SK-N-SH treated with all-trans-retinoic acid at 6 μM for 48 hours (cell line): ENCODE measurements around the gene RHBDL3.

Experiments
- ATAC-seq: fragments of 200-7000 bp; cut with Tn5 transposase; 3 replicates; pipeline ENCODE4 v1.9.1; 2020; ENCODE audit warnings: mild to moderate bottlenecking, moderate library complexity
- ARNTL ChIP-seq: fragments of 450-650 bp; formaldehyde crosslinking; IDR thresholded peaks from 2 replicates; pipeline ENCODE4 v1.5.0; 2020; ENCODE audit warnings: low read depth, mild to moderate bottlenecking, moderate library complexity, borderline replicate concordance
- BACH2 ChIP-seq: fragments of 250-450 bp; sonication (Bioruptor Pico); IDR thresholded peaks from 2 replicates; pipeline ENCODE4 v1.9.0; 2021; ENCODE audit warnings: mild to moderate bottlenecking, borderline replicate concordance
- CREB5 ChIP-seq: fragments of 250-450 bp; sonication (Bioruptor Pico); IDR thresholded peaks from 2 replicates; pipeline ENCODE4 v1.5.1; 2020; ENCODE audit warnings: low read depth, mild to moderate bottlenecking, moderate library complexity
- CSDC2 ChIP-seq: fragments of 250-450 bp; sonication (Bioruptor Pico); IDR thresholded peaks from 2 replicates; pipeline ENCODE4 v1.5.0; 2020; ENCODE audit warnings: mild to moderate bottlenecking, moderate library complexity
- ESRRG ChIP-seq: fragments of 250-450 bp; sonication (Bioruptor Pico); IDR thresholded peaks from 2 replicates; pipeline ENCODE4 v1.6.1; 2021; ENCODE audit warnings: mild to moderate bottlenecking
- GLIS3 ChIP-seq: fragments of 250-450 bp; sonication (Bioruptor Pico); IDR thresholded peaks from 2 replicates; pipeline ENCODE4 v1.5.0; 2020; ENCODE audit warnings: mild to moderate bottlenecking, moderate library complexity
- ISL1 ChIP-seq: fragments of 250-450 bp; sonication (Bioruptor Pico); IDR thresholded peaks from 2 replicates; pipeline ENCODE4 v2.1.2; 2022; ENCODE audit warnings: mild to moderate bottlenecking, moderate library complexity
- OSR1 ChIP-seq: fragments of 250-450 bp; sonication (Bioruptor Pico); IDR thresholded peaks from 2 replicates; pipeline ENCODE4 v1.8.0; 2022; ENCODE audit warnings: moderate library complexity, mild to moderate bottlenecking, inconsistent platforms
- POU6F1 ChIP-seq: fragments of 250-450 bp; sonication (Bioruptor Pico); IDR thresholded peaks from 2 replicates; pipeline ENCODE4 v1.8.0; 2021; ENCODE audit warnings: low read depth, mild to moderate bottlenecking, moderate library complexity, borderline replicate concordance
- PPARA ChIP-seq: fragments of 250-450 bp; sonication (Bioruptor Pico); IDR thresholded peaks from 2 replicates; pipeline ENCODE4 v1.5.0; 2020; ENCODE audit warnings: mild to moderate bottlenecking, borderline replicate concordance
- RARB ChIP-seq: fragments of 250-450 bp; sonication (Bioruptor Pico); IDR thresholded peaks from 2 replicates; pipeline ENCODE4 v1.8.0; 2021; ENCODE audit warnings: mild to moderate bottlenecking, moderate library complexity
- SNAI2 ChIP-seq: fragments of 250-450 bp; sonication (Bioruptor Pico); IDR thresholded peaks from 2 replicates; pipeline ENCODE4 v1.5.0; 2020; ENCODE audit warnings: mild to moderate bottlenecking, moderate library complexity
- TCF4 ChIP-seq: fragments of 250-450 bp; sonication (Bioruptor Pico); IDR thresholded peaks from 2 replicates; pipeline ENCODE4 v1.8.0; 2021; ENCODE audit warnings: mild to moderate bottlenecking, moderate library complexity, borderline replicate concordance
- TSHZ2 ChIP-seq: fragments of 250-450 bp; sonication (Bioruptor Pico); IDR thresholded peaks from 2 replicates; pipeline ENCODE4 v1.5.0; 2020; ENCODE audit warnings: mild to moderate bottlenecking, moderate library complexity
- ZC3H10 ChIP-seq: fragments of 250-450 bp; sonication (Bioruptor Pico); IDR thresholded peaks from 2 replicates; pipeline ENCODE4 v1.5.1; 2021; ENCODE audit warnings: mild to moderate bottlenecking, moderate library complexity
- ZFP3 ChIP-seq: fragments of 250-450 bp; sonication (Bioruptor Pico); IDR thresholded peaks from 2 replicates; pipeline ENCODE4 v1.5.0; 2020; ENCODE audit warnings: mild to moderate bottlenecking, moderate library complexity
- ZNF565 ChIP-seq: fragments of 450-650 bp; formaldehyde crosslinking; conservative IDR thresholded peaks from 2 replicates; pipeline ENCODE4 v1.5.0; 2020; ENCODE audit warnings: low read depth, mild to moderate bottlenecking, moderate library complexity
- ZNF70 ChIP-seq: fragments of 450-650 bp; formaldehyde crosslinking; IDR thresholded peaks from 2 replicates; pipeline ENCODE4 v1.5.0; 2020; ENCODE audit warnings: mild to moderate bottlenecking, moderate library complexity
- ZNF8 ChIP-seq: fragments of 450-650 bp; formaldehyde crosslinking; IDR thresholded peaks from 2 replicates; pipeline ENCODE4 v1.5.0; 2020; ENCODE audit warnings: mild to moderate bottlenecking, moderate library complexity
- TF ChIP-seq, protein P1 (sequence below): fragments of 250-450 bp; sonication (Bioruptor Pico); IDR thresholded peaks from 2 replicates; pipeline ENCODE4 v1.8.0; 2020; ENCODE audit warnings: mild to moderate bottlenecking, moderate library complexity, borderline replicate concordance
- TF ChIP-seq, protein P2 (sequence below): fragments of 250-450 bp; sonication (Bioruptor Pico); IDR thresholded peaks from 2 replicates; pipeline ENCODE4 v1.5.1; 2021; ENCODE audit warnings: mild to moderate bottlenecking, moderate library complexity

RHBDL3 gene

GRCh38 chr17:32223703-32224102 is 41.9 kb upstream of the RHBDL3 start:
- ATAC-seq = no peak
- TF ChIP-seq ZNF70 (CRISPR knock-in tag) (no peak), TSHZ2 (CRISPR knock-in tag) (no peak), BACH2 (CRISPR knock-in tag) (no peak), ZC3H10 (CRISPR knock-in tag) (no peak), PPARA (CRISPR knock-in tag) (no peak), GLIS3 (CRISPR knock-in tag) (no peak), RARB (CRISPR knock-in tag) (no peak), SNAI2 (no peak), OSR1 (CRISPR knock-in tag) (no peak), CREB5 (no peak), ARNTL (CRISPR knock-in tag) (no peak), ISL1 (CRISPR knock-in tag) (no peak)
- TF ChIP-seq, protein P1, sequence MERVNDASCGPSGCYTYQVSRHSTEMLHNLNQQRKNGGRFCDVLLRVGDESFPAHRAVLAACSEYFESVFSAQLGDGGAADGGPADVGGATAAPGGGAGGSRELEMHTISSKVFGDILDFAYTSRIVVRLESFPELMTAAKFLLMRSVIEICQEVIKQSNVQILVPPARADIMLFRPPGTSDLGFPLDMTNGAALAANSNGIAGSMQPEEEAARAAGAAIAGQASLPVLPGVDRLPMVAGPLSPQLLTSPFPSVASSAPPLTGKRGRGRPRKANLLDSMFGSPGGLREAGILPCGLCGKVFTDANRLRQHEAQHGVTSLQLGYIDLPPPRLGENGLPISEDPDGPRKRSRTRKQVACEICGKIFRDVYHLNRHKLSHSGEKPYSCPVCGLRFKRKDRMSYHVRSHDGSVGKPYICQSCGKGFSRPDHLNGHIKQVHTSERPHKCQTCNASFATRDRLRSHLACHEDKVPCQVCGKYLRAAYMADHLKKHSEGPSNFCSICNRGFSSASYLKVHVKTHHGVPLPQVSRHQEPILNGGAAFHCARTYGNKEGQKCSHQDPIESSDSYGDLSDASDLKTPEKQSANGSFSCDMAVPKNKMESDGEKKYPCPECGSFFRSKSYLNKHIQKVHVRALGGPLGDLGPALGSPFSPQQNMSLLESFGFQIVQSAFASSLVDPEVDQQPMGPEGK = no peak
- TF ChIP-seq, protein P2, sequence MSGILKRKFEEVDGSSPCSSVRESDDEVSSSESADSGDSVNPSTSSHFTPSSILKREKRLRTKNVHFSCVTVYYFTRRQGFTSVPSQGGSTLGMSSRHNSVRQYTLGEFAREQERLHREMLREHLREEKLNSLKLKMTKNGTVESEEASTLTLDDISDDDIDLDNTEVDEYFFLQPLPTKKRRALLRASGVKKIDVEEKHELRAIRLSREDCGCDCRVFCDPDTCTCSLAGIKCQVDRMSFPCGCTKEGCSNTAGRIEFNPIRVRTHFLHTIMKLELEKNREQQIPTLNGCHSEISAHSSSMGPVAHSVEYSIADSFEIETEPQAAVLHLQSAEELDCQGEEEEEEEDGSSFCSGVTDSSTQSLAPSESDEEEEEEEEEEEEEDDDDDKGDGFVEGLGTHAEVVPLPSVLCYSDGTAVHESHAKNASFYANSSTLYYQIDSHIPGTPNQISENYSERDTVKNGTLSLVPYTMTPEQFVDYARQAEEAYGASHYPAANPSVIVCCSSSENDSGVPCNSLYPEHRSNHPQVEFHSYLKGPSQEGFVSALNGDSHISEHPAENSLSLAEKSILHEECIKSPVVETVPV (CRISPR knock-in tag) = no peak

GRCh38 chr17:32226886-32227285 is 38.7 kb upstream of the RHBDL3 start:
- no peak for ATAC-seq
- TF ChIP-seq OSR1 (CRISPR knock-in tag) = no peak
- no peak for TF ChIP-seq PPARA (CRISPR knock-in tag)
- TF ChIP-seq TSHZ2 (CRISPR knock-in tag) = no peak
- TF ChIP-seq CSDC2 (CRISPR knock-in tag) = no peak
- no peak for TF ChIP-seq CREB5
- no peak for TF ChIP-seq POU6F1 (CRISPR knock-in tag)
- no peak for TF ChIP-seq ZNF565 (CRISPR knock-in tag)
- TF ChIP-seq, protein P1 = no peak
- no peak for TF ChIP-seq ZNF8 (CRISPR knock-in tag)
- TF ChIP-seq ZFP3 = no peak
- TF ChIP-seq, protein P2 (CRISPR knock-in tag) = no peak
- no peak for TF ChIP-seq GLIS3 (CRISPR knock-in tag)
- TF ChIP-seq ISL1 (CRISPR knock-in tag) = no peak
- no peak for TF ChIP-seq ARNTL (CRISPR knock-in tag)
- TF ChIP-seq TCF4 (CRISPR knock-in tag) = no peak
- TF ChIP-seq ESRRG (CRISPR knock-in tag) = no peak
- no peak for TF ChIP-seq SNAI2
